GM23338 (cell line): ENCODE results near the gene CFAP92. TPM values are rescaled to one million over a fixed set of nuclear protein-coding genes. Genes with fewer than 3 reads are reported as not detected.
A peak's percentile ranks its signal among the peaks of the same experiment; 100 is the strongest.

Source experiments
- ATAC-seq: fragments of 200-7000 bp; cut with Tn5 transposase; 3 replicates; pipeline ENCODE4 v1.9.1; 2020
- DNase-seq: peaks from one replicate; pipeline ENCODE4 v3.0.0-alpha.2; 2015; ENCODE audit warnings: low spot score
- H2AFZ ChIP-seq: fragments of 200-600 bp; sonication (generic); 2 replicates; pipeline ENCODE4 v1.8.0; 2016; ENCODE audit warnings: antibody characterized with exemption, mild to moderate bottlenecking, moderate library complexity
- H3F3A ChIP-seq: fragments of 200-600 bp; sonication (generic); replicated peaks from 2 replicates; pipeline ENCODE4 v1.8.0; 2017; ENCODE audit warnings: antibody characterized with exemption, mixed run types, low read depth
- H3K27ac ChIP-seq: fragments of 200-600 bp; sonication (generic); 2 replicates; pipeline ENCODE4 v1.6.1; 2016; ENCODE audit warnings: low read depth
- H3K27me3 ChIP-seq: fragments of 200-600 bp; sonication (generic); 2 replicates; pipeline ENCODE4 v1.8.0; 2016; ENCODE audit warnings: mild to moderate bottlenecking, mixed run types, moderate library complexity; ENCODE audit not compliant: insufficient read depth
- H3K36me3 ChIP-seq: fragments of 200-600 bp; sonication (generic); 2 replicates; pipeline ENCODE4 v1.8.0; 2016; ENCODE audit warnings: mild to moderate bottlenecking; ENCODE audit not compliant: insufficient read depth
- H3K4me1 ChIP-seq: fragments of 200-600 bp; sonication (generic); 2 replicates; pipeline ENCODE4 v1.8.0; 2016; ENCODE audit warnings: mild to moderate bottlenecking, moderate library complexity; ENCODE audit not compliant: insufficient read depth
- H3K4me2 ChIP-seq: fragments of 200-600 bp; sonication (generic); 2 replicates; pipeline ENCODE4 v1.7.1; 2017; ENCODE audit warnings: mixed run types
- H3K4me3 ChIP-seq: fragments of 200-600 bp; sonication (generic); 2 replicates; pipeline ENCODE4 v1.6.1; 2016; ENCODE audit warnings: mixed run types
- H3K79me2 ChIP-seq: fragments of 200-600 bp; sonication (generic); replicated peaks from 2 replicates; pipeline ENCODE4 v1.8.0; 2017; ENCODE audit warnings: mild to moderate bottlenecking; ENCODE audit not compliant: insufficient read depth
- H3K9me2 ChIP-seq: fragments of 200-600 bp; sonication (generic); 2 replicates; pipeline ENCODE4 v1.8.0; 2017; ENCODE audit not compliant: insufficient read depth
- H4K20me1 ChIP-seq: fragments of 200-600 bp; sonication (generic); replicated peaks from 2 replicates; pipeline ENCODE4 v1.8.0; 2017; ENCODE audit warnings: mild to moderate bottlenecking; ENCODE audit not compliant: insufficient read depth
- H3K27ac Mint-ChIP-seq: 2 replicates; pipeline ENCODE4 v1.8.0; 2020; ENCODE audit warnings: inconsistent platforms, mild to moderate bottlenecking, moderate library complexity, mixed read lengths
- H3K27me3 Mint-ChIP-seq: 3 replicates; pipeline ENCODE4 v1.8.0; 2022; ENCODE audit warnings: low read depth, mild to moderate bottlenecking, moderate library complexity, mixed read lengths, inconsistent platforms; ENCODE audit not compliant: insufficient read depth, poor library complexity
- H3K36me3 Mint-ChIP-seq: 3 replicates; pipeline ENCODE4 v1.8.0; 2021; ENCODE audit warnings: low read depth, mild to moderate bottlenecking, inconsistent platforms, moderate library complexity, mixed read lengths
- H3K4me1 Mint-ChIP-seq: 3 replicates; pipeline ENCODE4 v1.8.0; 2020; ENCODE audit warnings: mild to moderate bottlenecking, inconsistent platforms, mixed read lengths
- H3K4me3 Mint-ChIP-seq: 3 replicates; pipeline ENCODE4 v1.8.0; 2021; ENCODE audit warnings: moderate library complexity, mild to moderate bottlenecking, inconsistent platforms, mixed read lengths
- H3K9me3 Mint-ChIP-seq: 3 replicates; pipeline ENCODE4 v1.8.0; 2020; ENCODE audit warnings: moderate library complexity, mild to moderate bottlenecking, inconsistent platforms, mixed read lengths
- CREB1 ChIP-seq: fragments of 250-450 bp; sonication (Bioruptor Pico); IDR thresholded peaks from 2 replicates; pipeline ENCODE4 v1.5.0; 2020; ENCODE audit warnings: low read depth, mild to moderate bottlenecking, moderate library complexity
- EZH2 ChIP-seq: fragments of 200-600 bp; sonication (generic); IDR thresholded peaks from one replicate; pipeline ENCODE4 v1.8.0; 2017; ENCODE audit warnings: antibody characterized with exemption, mild to moderate bottlenecking, low read depth; ENCODE audit not compliant: unreplicated experiment
- JUNB ChIP-seq: IDR thresholded peaks from one replicate; pipeline ENCODE4 v1.6.1; 2016; ENCODE audit warnings: antibody characterized with exemption; ENCODE audit not compliant: unreplicated experiment
- NANOG ChIP-seq: IDR thresholded peaks from 2 replicates; pipeline ENCODE4 v1.6.1; 2016; ENCODE audit warnings: antibody characterized with exemption, borderline replicate concordance
- POLR2AphosphoS5 ChIP-seq: IDR thresholded peaks from 2 replicates; pipeline ENCODE4 v1.6.1; 2016; ENCODE audit warnings: antibody characterized with exemption, low read depth
- STAT1 ChIP-seq: IDR thresholded peaks from one replicate; pipeline ENCODE4 v1.6.1; 2016; ENCODE audit warnings: antibody characterized with exemption; ENCODE audit not compliant: unreplicated experiment
- ZNF114 ChIP-seq: fragments of 250-450 bp; sonication (Bioruptor Pico); IDR thresholded peaks from 2 replicates; pipeline ENCODE4 v1.5.0; 2020; ENCODE audit warnings: mild to moderate bottlenecking, moderate library complexity
- ZNF331 ChIP-seq: fragments of 250-450 bp; sonication (Bioruptor Pico); IDR thresholded peaks from 2 replicates; pipeline ENCODE4 v1.5.0; 2020; ENCODE audit warnings: low read depth, mild to moderate bottlenecking, moderate library complexity
- polyA plus RNA-seq: library from polyadenylated mRNA; unstranded; fragments of >200 nt; fragmentation: Nextera tagmentation; extraction: Ambion mirVana; gene quantifications from 2 replicates; pipeline ENCODE4 v1.2.1, GENCODE V29; 2016
- total RNA-seq: library from RNA; depleted of rRNA; stranded (reverse); fragments of >200 nt; shearing (Covaris generic); gene quantifications from 2 replicates; pipeline ENCODE4 v1.2.3, GENCODE V29; 2014
- TF ChIP-seq, protein P1 (sequence below): fragments of 250-450 bp; sonication (Bioruptor Pico); IDR thresholded peaks from 2 replicates; pipeline ENCODE4 v1.5.0; 2020; ENCODE audit warnings: mild to moderate bottlenecking, moderate library complexity
- TF ChIP-seq, protein P2 (sequence below), 2 experiments: fragments of 200-600 bp in 1 of 2; sonication (generic) in 1 of 2; conservative IDR thresholded peaks; 2 replicates each; pipeline versions ENCODE4 v1.5.1 to v1.6.1; 2016 to 2017; ENCODE audit warnings: antibody characterized with exemption in 2 of 2, low read depth in 2 of 2, mild to moderate bottlenecking in 2 of 2, moderate library complexity in 1 of 2
- TF ChIP-seq, protein P3 (sequence below): IDR thresholded peaks from one replicate; pipeline ENCODE4 v1.6.1; 2018; ENCODE audit warnings: antibody characterized with exemption; ENCODE audit not compliant: unreplicated experiment

Gene CFAP92
- total and polyA plus RNA-seq, 2 experiments from 2014 or later, result 1.6 to 2.3 TPM

DNA sequence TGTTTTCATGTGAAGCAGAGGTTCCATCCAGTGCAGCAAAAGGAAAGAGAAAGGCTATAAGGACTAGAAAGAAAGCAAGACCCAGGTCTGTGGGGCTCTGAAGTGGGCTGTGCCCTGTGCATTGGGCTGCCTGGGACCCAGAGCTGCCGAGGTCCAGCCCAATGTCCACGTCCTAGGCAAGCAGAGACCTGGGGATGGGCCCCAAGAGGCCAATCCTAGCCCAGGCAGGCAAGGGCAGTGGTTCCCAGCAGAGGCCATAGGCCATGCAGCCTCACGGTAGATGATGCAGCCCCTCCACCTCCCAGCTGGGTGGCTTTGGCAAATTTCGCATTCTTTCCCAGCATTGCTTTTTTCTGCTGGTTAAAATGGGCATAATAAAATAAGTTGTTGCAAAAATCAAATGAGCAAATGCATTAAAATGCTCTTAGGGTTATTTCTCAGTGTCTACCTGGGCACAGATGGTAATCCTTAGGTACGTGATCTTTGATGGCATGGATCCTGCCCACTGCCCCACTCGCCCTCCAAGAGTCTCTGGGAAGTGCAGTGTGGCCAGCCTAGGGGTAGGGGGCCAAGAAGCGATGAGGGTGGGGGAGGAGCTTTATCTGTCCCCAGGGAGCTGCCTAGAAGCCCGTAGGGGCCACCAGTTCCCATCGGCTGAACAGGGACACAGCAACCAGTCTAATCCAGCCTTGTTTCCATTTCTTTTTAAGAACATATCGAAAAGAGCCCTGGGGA is 44.4 kb upstream of the CFAP92 start:
- H3K4me2 ChIP-seq, result no peak overlapping the region
- peaks cover 14% of the 10 kb centered on the region for H3K4me1 ChIP-seq
- peaks cover 5% of the 10 kb centered on the region for H3K27me3 Mint-ChIP-seq
- H2AFZ ChIP-seq, result no peak overlapping the region
- peak; percentile 29 for ATAC-seq
- H4K20me1 ChIP-seq, result no peaks in the 10 kb centered on the region
- H3K27me3 ChIP-seq, result no peaks in the 10 kb centered on the region
- H3K27ac Mint-ChIP-seq, result no peak overlapping the region
- no peak overlapping the region for H3K27ac ChIP-seq
- no peaks in the 10 kb centered on the region for H3K36me3 ChIP-seq
- DNase-seq, result no peak
- no peak for TF ChIP-seq CREB1
- no peak for TF ChIP-seq JUNB
- TF ChIP-seq, protein P1, sequence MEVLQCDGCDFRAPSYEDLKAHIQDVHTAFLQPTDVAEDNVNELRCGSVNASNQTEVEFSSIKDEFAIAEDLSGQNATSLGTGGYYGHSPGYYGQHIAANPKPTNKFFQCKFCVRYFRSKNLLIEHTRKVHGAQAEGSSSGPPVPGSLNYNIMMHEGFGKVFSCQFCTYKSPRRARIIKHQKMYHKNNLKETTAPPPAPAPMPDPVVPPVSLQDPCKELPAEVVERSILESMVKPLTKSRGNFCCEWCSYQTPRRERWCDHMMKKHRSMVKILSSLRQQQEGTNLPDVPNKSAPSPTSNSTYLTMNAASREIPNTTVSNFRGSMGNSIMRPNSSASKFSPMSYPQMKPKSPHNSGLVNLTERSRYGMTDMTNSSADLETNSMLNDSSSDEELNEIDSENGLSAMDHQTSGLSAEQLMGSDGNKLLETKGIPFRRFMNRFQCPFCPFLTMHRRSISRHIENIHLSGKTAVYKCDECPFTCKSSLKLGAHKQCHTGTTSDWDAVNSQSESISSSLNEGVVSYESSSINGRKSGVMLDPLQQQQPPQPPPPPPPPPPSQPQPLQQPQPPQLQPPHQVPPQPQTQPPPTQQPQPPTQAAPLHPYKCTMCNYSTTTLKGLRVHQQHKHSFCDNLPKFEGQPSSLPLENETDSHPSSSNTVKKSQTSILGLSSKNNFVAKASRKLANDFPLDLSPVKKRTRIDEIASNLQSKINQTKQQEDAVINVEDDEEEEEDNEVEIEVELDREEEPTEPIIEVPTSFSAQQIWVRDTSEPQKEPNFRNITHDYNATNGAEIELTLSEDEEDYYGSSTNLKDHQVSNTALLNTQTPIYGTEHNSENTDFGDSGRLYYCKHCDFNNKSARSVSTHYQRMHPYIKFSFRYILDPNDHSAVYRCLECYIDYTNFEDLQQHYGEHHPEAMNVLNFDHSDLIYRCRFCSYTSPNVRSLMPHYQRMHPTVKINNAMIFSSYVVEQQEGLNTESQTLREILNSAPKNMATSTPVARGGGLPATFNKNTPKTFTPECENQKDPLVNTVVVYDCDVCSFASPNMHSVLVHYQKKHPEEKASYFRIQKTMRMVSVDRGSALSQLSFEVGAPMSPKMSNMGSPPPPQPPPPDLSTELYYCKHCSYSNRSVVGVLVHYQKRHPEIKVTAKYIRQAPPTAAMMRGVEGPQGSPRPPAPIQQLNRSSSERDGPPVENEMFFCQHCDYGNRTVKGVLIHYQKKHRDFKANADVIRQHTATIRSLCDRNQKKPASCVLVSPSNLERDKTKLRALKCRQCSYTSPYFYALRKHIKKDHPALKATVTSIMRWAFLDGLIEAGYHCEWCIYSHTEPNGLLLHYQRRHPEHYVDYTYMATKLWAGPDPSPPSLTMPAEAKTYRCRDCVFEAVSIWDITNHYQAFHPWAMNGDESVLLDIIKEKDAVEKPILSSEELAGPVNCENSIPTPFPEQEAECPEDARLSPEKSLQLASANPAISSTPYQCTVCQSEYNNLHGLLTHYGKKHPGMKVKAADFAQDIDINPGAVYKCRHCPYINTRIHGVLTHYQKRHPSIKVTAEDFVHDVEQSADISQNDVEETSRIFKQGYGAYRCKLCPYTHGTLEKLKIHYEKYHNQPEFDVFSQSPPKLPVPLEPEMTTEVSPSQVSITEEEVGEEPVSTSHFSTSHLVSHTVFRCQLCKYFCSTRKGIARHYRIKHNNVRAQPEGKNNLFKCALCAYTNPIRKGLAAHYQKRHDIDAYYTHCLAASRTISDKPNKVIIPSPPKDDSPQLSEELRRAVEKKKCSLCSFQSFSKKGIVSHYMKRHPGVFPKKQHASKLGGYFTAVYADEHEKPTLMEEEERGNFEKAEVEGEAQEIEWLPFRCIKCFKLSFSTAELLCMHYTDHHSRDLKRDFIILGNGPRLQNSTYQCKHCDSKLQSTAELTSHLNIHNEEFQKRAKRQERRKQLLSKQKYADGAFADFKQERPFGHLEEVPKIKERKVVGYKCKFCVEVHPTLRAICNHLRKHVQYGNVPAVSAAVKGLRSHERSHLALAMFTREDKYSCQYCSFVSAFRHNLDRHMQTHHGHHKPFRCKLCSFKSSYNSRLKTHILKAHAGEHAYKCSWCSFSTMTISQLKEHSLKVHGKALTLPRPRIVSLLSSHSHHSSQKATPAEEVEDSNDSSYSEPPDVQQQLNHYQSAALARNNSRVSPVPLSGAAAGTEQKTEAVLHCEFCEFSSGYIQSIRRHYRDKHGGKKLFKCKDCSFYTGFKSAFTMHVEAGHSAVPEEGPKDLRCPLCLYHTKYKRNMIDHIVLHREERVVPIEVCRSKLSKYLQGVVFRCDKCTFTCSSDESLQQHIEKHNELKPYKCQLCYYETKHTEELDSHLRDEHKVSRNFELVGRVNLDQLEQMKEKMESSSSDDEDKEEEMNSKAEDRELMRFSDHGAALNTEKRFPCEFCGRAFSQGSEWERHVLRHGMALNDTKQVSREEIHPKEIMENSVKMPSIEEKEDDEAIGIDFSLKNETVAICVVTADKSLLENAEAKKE (CRISPR knock-in tag), result no peak
- TF ChIP-seq ZNF331 (CRISPR knock-in tag), result no peak
- TF ChIP-seq EZH2, result no peak
- no peak for TF ChIP-seq POLR2AphosphoS5
- no peak for TF ChIP-seq NANOG
- TF ChIP-seq, protein P2, sequence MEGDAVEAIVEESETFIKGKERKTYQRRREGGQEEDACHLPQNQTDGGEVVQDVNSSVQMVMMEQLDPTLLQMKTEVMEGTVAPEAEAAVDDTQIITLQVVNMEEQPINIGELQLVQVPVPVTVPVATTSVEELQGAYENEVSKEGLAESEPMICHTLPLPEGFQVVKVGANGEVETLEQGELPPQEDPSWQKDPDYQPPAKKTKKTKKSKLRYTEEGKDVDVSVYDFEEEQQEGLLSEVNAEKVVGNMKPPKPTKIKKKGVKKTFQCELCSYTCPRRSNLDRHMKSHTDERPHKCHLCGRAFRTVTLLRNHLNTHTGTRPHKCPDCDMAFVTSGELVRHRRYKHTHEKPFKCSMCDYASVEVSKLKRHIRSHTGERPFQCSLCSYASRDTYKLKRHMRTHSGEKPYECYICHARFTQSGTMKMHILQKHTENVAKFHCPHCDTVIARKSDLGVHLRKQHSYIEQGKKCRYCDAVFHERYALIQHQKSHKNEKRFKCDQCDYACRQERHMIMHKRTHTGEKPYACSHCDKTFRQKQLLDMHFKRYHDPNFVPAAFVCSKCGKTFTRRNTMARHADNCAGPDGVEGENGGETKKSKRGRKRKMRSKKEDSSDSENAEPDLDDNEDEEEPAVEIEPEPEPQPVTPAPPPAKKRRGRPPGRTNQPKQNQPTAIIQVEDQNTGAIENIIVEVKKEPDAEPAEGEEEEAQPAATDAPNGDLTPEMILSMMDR (conservative IDR thresholded peaks at IDR 0.05; ENCODE audit: low read depth in 2 of 2), result no peak
- no peak for TF ChIP-seq STAT1
- no peak for TF ChIP-seq ZNF114 (CRISPR knock-in tag)
- TF ChIP-seq, protein P3, sequence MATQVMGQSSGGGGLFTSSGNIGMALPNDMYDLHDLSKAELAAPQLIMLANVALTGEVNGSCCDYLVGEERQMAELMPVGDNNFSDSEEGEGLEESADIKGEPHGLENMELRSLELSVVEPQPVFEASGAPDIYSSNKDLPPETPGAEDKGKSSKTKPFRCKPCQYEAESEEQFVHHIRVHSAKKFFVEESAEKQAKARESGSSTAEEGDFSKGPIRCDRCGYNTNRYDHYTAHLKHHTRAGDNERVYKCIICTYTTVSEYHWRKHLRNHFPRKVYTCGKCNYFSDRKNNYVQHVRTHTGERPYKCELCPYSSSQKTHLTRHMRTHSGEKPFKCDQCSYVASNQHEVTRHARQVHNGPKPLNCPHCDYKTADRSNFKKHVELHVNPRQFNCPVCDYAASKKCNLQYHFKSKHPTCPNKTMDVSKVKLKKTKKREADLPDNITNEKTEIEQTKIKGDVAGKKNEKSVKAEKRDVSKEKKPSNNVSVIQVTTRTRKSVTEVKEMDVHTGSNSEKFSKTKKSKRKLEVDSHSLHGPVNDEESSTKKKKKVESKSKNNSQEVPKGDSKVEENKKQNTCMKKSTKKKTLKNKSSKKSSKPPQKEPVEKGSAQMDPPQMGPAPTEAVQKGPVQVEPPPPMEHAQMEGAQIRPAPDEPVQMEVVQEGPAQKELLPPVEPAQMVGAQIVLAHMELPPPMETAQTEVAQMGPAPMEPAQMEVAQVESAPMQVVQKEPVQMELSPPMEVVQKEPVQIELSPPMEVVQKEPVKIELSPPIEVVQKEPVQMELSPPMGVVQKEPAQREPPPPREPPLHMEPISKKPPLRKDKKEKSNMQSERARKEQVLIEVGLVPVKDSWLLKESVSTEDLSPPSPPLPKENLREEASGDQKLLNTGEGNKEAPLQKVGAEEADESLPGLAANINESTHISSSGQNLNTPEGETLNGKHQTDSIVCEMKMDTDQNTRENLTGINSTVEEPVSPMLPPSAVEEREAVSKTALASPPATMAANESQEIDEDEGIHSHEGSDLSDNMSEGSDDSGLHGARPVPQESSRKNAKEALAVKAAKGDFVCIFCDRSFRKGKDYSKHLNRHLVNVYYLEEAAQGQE, result no peak
- no peaks in the 10 kb centered on the region for H3K9me2 ChIP-seq
- H3K36me3 Mint-ChIP-seq, result no peaks in the 10 kb centered on the region
- peaks cover 34% of the 10 kb centered on the region for H3K4me1 Mint-ChIP-seq
- no peaks in the 10 kb centered on the region for H3F3A ChIP-seq
- H3K79me2 ChIP-seq, result no peaks in the 10 kb centered on the region
- no peak overlapping the region for H3K4me3 ChIP-seq
- no peaks in the 10 kb centered on the region; the same call in 2 of the 3 replicates for H3K9me3 Mint-ChIP-seq
- no peak overlapping the region for H3K4me3 Mint-ChIP-seq
